ENCODE measurements around the gene PLEKHN1.

PLEKHN1 gene

GRCh38 chr1:919271-919872, 46.9 kb upstream of the PLEKHN1 start:
- no peak overlapping the region for H3K27ac Mint-ChIP-seq
- peaks cover 4% of the 10 kb centered on the region for H3K36me3 Mint-ChIP-seq (ENCODE audit: low read depth)
- no peak overlapping the region for H3K4me3 Mint-ChIP-seq
- peaks cover 79% of the 10 kb centered on the region for H3K4me1 Mint-ChIP-seq
- DNase-seq: peak; percentile 29
- TF ChIP-seq CTCF (IDR thresholded peaks at IDR 0.05): no peak
- peaks cover 58% of the 10 kb centered on the region for H3K27me3 Mint-ChIP-seq (ENCODE audit: low read depth, poor library complexity)
- H3K9me3 Mint-ChIP-seq: no peaks in the 10 kb centered on the region

DNA sequence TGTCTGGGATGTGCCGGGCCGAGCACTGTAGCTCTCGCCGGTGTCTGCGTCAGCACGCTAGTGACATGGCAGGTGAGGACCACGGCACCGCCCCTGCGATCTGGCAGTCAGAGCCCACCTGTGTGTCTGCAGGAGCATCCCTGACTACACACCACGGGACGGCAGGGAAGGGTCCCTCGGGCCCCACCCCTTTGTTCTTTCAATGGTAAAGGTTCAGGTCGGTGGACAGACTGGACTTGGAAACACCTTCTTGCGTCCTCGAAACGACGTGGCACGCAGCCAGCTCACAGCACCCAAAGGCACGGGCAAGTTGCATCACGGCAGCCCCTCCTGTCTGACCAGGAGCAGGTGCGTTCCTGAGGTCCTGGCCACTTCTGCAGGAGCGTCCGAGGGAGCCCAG, 46.3 kb upstream of the PLEKHN1 start:
- Mint-ChIP-seq H3K4me3 (no peak overlapping the region), H3K36me3 (ENCODE audit: low read depth) (peaks cover 4% of the 10 kb centered on the region), H3K27ac (no peak overlapping the region), H3K4me1 (peaks cover 73% of the 10 kb centered on the region), H3K9me3 (no peaks in the 10 kb centered on the region), H3K27me3 (ENCODE audit: low read depth, poor library complexity) (peaks cover 52% of the 10 kb centered on the region)
- DNase-seq: peak; percentile 14
- no peak for TF ChIP-seq CTCF (IDR thresholded peaks at IDR 0.05)

DNA sequence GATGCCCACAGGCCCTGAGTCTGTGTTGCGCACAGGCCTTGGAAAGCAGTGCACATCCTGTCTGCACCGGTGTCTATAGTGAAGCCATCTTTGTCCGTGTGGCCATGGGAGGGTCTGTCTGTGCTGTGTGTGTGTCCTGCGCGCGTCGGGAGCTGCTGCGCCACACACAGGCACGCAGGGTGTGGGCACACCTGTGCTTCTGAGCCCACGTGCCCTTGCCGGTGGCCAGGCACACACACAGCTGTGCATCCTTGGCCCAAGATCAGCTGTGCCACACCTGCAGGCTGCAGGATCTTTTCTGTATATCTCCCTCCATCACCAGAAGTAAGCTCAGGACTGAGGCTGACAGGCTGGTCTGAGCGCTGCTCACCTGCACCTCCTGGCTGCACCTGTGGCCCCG, 45.8 kb upstream of the PLEKHN1 start:
- Mint-ChIP-seq H3K36me3 (ENCODE audit: low read depth) (peaks cover 4% of the 10 kb centered on the region), H3K4me3 (no peak overlapping the region), H3K4me1 (peaks cover 68% of the 10 kb centered on the region), H3K9me3 (no peaks in the 10 kb centered on the region), H3K27me3 (ENCODE audit: low read depth, poor library complexity) (peaks cover 47% of the 10 kb centered on the region), H3K27ac (no peak overlapping the region)
- no peak for DNase-seq
- TF ChIP-seq CTCF (IDR thresholded peaks at IDR 0.05): no peak

- H3K9me3 Mint-ChIP-seq: no peaks in the 10 kb centered on the region
- H3K27me3 Mint-ChIP-seq (ENCODE audit: low read depth, poor library complexity): peaks cover 52% of the 10 kb centered on the region
- TF ChIP-seq CTCF (IDR thresholded peaks at IDR 0.05): peak; percentile 23
- peaks cover 5% of the 10 kb centered on the region for H3K36me3 Mint-ChIP-seq (ENCODE audit: low read depth)
- peak overlapping the region; percentile 75 for H3K4me3 Mint-ChIP-seq
- peak; percentile 88 for DNase-seq
- H3K27ac Mint-ChIP-seq: peak overlapping the region; percentile 73
- peaks cover 66% of the 10 kb centered on the region for H3K4me1 Mint-ChIP-seq
These were observed 45.1 kb upstream of the PLEKHN1 start for GRCh38 chr1:921011-921837.

GRCh38 chr1:923131-923990, 42.9 kb upstream of the PLEKHN1 start, which contains the start of gene SAMD11:
SAMD11 (plus strand) TSS chr1:923923; CDS start chr1:924432, 509 bp downstream.
- Mint-ChIP-seq H3K27me3 (ENCODE audit: low read depth, poor library complexity) (peaks cover 58% of the 10 kb centered on the region), H3K36me3 (ENCODE audit: low read depth) (peaks cover 11% of the 10 kb centered on the region), H3K4me1 (peaks cover 53% of the 10 kb centered on the region), H3K27ac (no peak within 1 kb of the TSS), H3K4me3 (peak within 1 kb of the TSS; percentile 80), H3K9me3 (no peaks in the 10 kb centered on the region)
- TF ChIP-seq CTCF (IDR thresholded peaks at IDR 0.05): no peak
- peak; percentile 94 for DNase-seq

Measured in nephron progenitor cell (in vitro differentiated cells).